ENCODE data around the gene FMNL2. TPM values are rescaled to one million over a fixed set of nuclear protein-coding genes. Genes with fewer than 3 reads are reported as not detected.

FMNL2 gene
- total and polyA plus RNA-seq, 4 experiments from 2014 or later: 0.06 to 1.6 (median 0.94) TPM; not detected in 1

GRCh38 chr2:152510621-152511020 is 175.6 kb downstream of the FMNL2 start:
- Histone ChIP-seq H3K9me3 (ENCODE audit: control insufficient read depth in 1 of 2, low read length in 2 of 2) (no peaks in the 10 kb centered on the region), H3K4me1 (ENCODE audit: insufficient read depth, low read length) (no peaks in the 10 kb centered on the region), H3K36me3 (ENCODE audit: insufficient read depth, low read length) (no peaks in the 10 kb centered on the region), H3K4me3 (ENCODE audit: low read length in 2 of 2) (no peak overlapping the region), H3K27me3 (ENCODE audit: insufficient read depth, low read length) (no peaks in the 10 kb centered on the region), H3K27ac (ENCODE audit: low read depth, low read length) (no peak overlapping the region)
- peaks cover 3 to 4% of the 10 kb centered on the region in 2 donors for H3K27me3 Mint-ChIP-seq
- peaks cover 0 to 3% (median 0%) of the 10 kb centered on the region in 8 donors for H3K9me3 Mint-ChIP-seq
- DNase-seq: no peak
- no peaks in the 10 kb centered on the region for H3K36me3 Mint-ChIP-seq
- no peaks in the 10 kb centered on the region for H3K4me1 Mint-ChIP-seq
- no peak overlapping the region for H3K4me3 Mint-ChIP-seq
- ChIA-PET POLR2A (ENCODE audit: partially characterized antibody) (no interaction called here), CTCF (ENCODE audit: partially characterized antibody) (no interaction called here)
- H3K27ac Mint-ChIP-seq: no peak overlapping the region
- intact Hi-C loops (cut with micrococcal nuclease): no loop called here

GRCh38 chr2:152511981-152512380 is 177.0 kb downstream of the FMNL2 start:
- Histone ChIP-seq H3K9me3 (ENCODE audit: control insufficient read depth in 1 of 2, low read length in 2 of 2) (no peaks in the 10 kb centered on the region), H3K27ac (ENCODE audit: low read depth, low read length) (no peak overlapping the region), H3K36me3 (ENCODE audit: insufficient read depth, low read length) (no peaks in the 10 kb centered on the region), H3K4me3 (ENCODE audit: low read length in 2 of 2) (no peak overlapping the region), H3K4me1 (ENCODE audit: insufficient read depth, low read length) (no peaks in the 10 kb centered on the region), H3K27me3 (ENCODE audit: insufficient read depth, low read length) (no peaks in the 10 kb centered on the region)
- H3K4me3 Mint-ChIP-seq: no peak overlapping the region
- no peak for DNase-seq
- no peaks in the 10 kb centered on the region for H3K4me1 Mint-ChIP-seq
- intact Hi-C loops (cut with micrococcal nuclease): no loop called here
- no peak overlapping the region for H3K27ac Mint-ChIP-seq
- H3K36me3 Mint-ChIP-seq: no peaks in the 10 kb centered on the region
- H3K9me3 Mint-ChIP-seq: peaks cover 0 to 3% (median 0%) of the 10 kb centered on the region in 8 donors
- H3K27me3 Mint-ChIP-seq: peaks cover 2 to 5% of the 10 kb centered on the region in 2 donors
- ChIA-PET POLR2A (ENCODE audit: partially characterized antibody) (no interaction called here), CTCF (ENCODE audit: partially characterized antibody) (no interaction called here)

GRCh38 chr2:152513029-152513428 is 178.1 kb downstream of the FMNL2 start:
- no peaks in the 10 kb centered on the region for H3K9me3 ChIP-seq (ENCODE audit: control insufficient read depth in 1 of 2, low read length in 2 of 2)
- H3K27me3 ChIP-seq (ENCODE audit: insufficient read depth, low read length): no peaks in the 10 kb centered on the region
- H3K27ac Mint-ChIP-seq: no peak overlapping the region
- H3K9me3 Mint-ChIP-seq: peaks cover 0 to 3% (median 0%) of the 10 kb centered on the region in 8 donors
- no peaks in the 10 kb centered on the region for H3K36me3 ChIP-seq (ENCODE audit: insufficient read depth, low read length)
- CTCF ChIA-PET (ENCODE audit: partially characterized antibody): interaction anchor here (1.0 kb wide), 1 partner anchor 11 kb away, joined by 3 read pairs; no protein-coding TSS in a partner anchor
- POLR2A ChIA-PET (ENCODE audit: partially characterized antibody): no interaction called here
- H3K36me3 Mint-ChIP-seq: no peaks in the 10 kb centered on the region
- H3K4me3 ChIP-seq (ENCODE audit: low read length in 2 of 2): no peak overlapping the region
- H3K27me3 Mint-ChIP-seq: peaks cover 2 to 11% of the 10 kb centered on the region in 2 donors
- H3K4me1 ChIP-seq (ENCODE audit: insufficient read depth, low read length): no peaks in the 10 kb centered on the region
- intact Hi-C loops (cut with micrococcal nuclease): no loop called here
- H3K4me3 Mint-ChIP-seq: no peak overlapping the region
- no peak for DNase-seq
- H3K4me1 Mint-ChIP-seq: no peaks in the 10 kb centered on the region
- H3K27ac ChIP-seq (ENCODE audit: low read depth, low read length): no peak overlapping the region

- Histone ChIP-seq H3K36me3 (ENCODE audit: insufficient read depth, low read length) (no peaks in the 10 kb centered on the region), H3K4me1 (ENCODE audit: insufficient read depth, low read length) (no peaks in the 10 kb centered on the region), H3K4me3 (ENCODE audit: low read length in 2 of 2) (no peak overlapping the region), H3K27ac (ENCODE audit: low read depth, low read length) (no peak overlapping the region), H3K27me3 (ENCODE audit: insufficient read depth, low read length) (no peaks in the 10 kb centered on the region), H3K9me3 (ENCODE audit: control insufficient read depth in 1 of 2, low read length in 2 of 2) (no peaks in the 10 kb centered on the region)
- intact Hi-C loops (cut with micrococcal nuclease): no loop called here
- ChIA-PET CTCF (ENCODE audit: partially characterized antibody) (interaction anchor here (1.0 kb wide), 1 partner anchor 11 kb away, joined by 3 read pairs; no protein-coding TSS in a partner anchor), POLR2A (ENCODE audit: partially characterized antibody) (no interaction called here)
- Mint-ChIP-seq H3K4me1 (no peaks in the 10 kb centered on the region), H3K9me3 (peaks cover 0 to 3% (median 0%) of the 10 kb centered on the region in 8 donors), H3K36me3 (no peaks in the 10 kb centered on the region), H3K4me3 (no peak overlapping the region), H3K27me3 (peaks cover 2 to 11% of the 10 kb centered on the region in 2 donors), H3K27ac (no peak overlapping the region)
- no peak for DNase-seq
Measured at GRCh38 chr2:152513681-152514080, 178.7 kb downstream of the FMNL2 start.

- Mint-ChIP-seq H3K4me3 (no peak overlapping the region), H3K36me3 (no peaks in the 10 kb centered on the region), H3K27me3 (peaks cover 2 to 10% of the 10 kb centered on the region in 2 donors), H3K9me3 (peaks cover 0 to 3% (median 0%) of the 10 kb centered on the region in 8 donors), H3K27ac (no peak overlapping the region), H3K4me1 (no peaks in the 10 kb centered on the region)
- Histone ChIP-seq H3K27me3 (ENCODE audit: insufficient read depth, low read length) (no peaks in the 10 kb centered on the region), H3K4me3 (ENCODE audit: low read length in 2 of 2) (no peak overlapping the region), H3K9me3 (ENCODE audit: control insufficient read depth in 1 of 2, low read length in 2 of 2) (no peaks in the 10 kb centered on the region), H3K27ac (ENCODE audit: low read depth, low read length) (no peak overlapping the region), H3K36me3 (ENCODE audit: insufficient read depth, low read length) (no peaks in the 10 kb centered on the region), H3K4me1 (ENCODE audit: insufficient read depth, low read length) (no peaks in the 10 kb centered on the region)
- DNase-seq: no peak
- intact Hi-C loops (cut with micrococcal nuclease): no loop called here
- CTCF ChIA-PET (ENCODE audit: partially characterized antibody): no interaction called here
- POLR2A ChIA-PET (ENCODE audit: partially characterized antibody): no interaction called here
Measured at GRCh38 chr2:152518034-152518433, 183.1 kb downstream of the FMNL2 start.

GRCh38 chr2:152518641-152519580 is 183.9 kb downstream of the FMNL2 start:
- CTCF ChIA-PET (ENCODE audit: partially characterized antibody): no interaction called here

GRCh38 chr2:152519581-152519952 is 184.6 kb downstream of the FMNL2 start:
- Mint-ChIP-seq H3K27me3 (peaks cover 2 to 10% of the 10 kb centered on the region in 2 donors), H3K27ac (no peak overlapping the region), H3K4me1 (no peaks in the 10 kb centered on the region), H3K36me3 (no peaks in the 10 kb centered on the region), H3K9me3 (peaks cover 0 to 3% (median 0%) of the 10 kb centered on the region in 8 donors), H3K4me3 (no peak overlapping the region)
- POLR2A ChIA-PET (ENCODE audit: partially characterized antibody): no interaction called here
- Histone ChIP-seq H3K9me3 (ENCODE audit: control insufficient read depth in 1 of 2, low read length in 2 of 2) (no peaks in the 10 kb centered on the region), H3K4me3 (ENCODE audit: low read length in 2 of 2) (no peak overlapping the region), H3K36me3 (ENCODE audit: insufficient read depth, low read length) (no peaks in the 10 kb centered on the region), H3K27me3 (ENCODE audit: insufficient read depth, low read length) (no peaks in the 10 kb centered on the region), H3K4me1 (ENCODE audit: insufficient read depth, low read length) (no peaks in the 10 kb centered on the region), H3K27ac (ENCODE audit: low read depth, low read length) (no peak overlapping the region)
- CTCF ChIA-PET (ENCODE audit: partially characterized antibody): no interaction called here
- intact Hi-C loops (cut with micrococcal nuclease): no loop called here
- DNase-seq: no peak

More at GRCh38 chr2:152518641-152519580, 183.9 kb downstream of the FMNL2 start:
- POLR2A ChIA-PET (ENCODE audit: partially characterized antibody): no interaction called here
- Histone ChIP-seq H3K36me3 (ENCODE audit: insufficient read depth, low read length) (no peaks in the 10 kb centered on the region), H3K27me3 (ENCODE audit: insufficient read depth, low read length) (no peaks in the 10 kb centered on the region), H3K4me3 (ENCODE audit: low read length in 2 of 2) (no peak overlapping the region), H3K4me1 (ENCODE audit: insufficient read depth, low read length) (no peaks in the 10 kb centered on the region), H3K27ac (ENCODE audit: low read depth, low read length) (no peak overlapping the region), H3K9me3 (ENCODE audit: control insufficient read depth in 1 of 2, low read length in 2 of 2) (no peaks in the 10 kb centered on the region)
- DNase-seq: no peak
- H3K27me3 Mint-ChIP-seq: peaks cover 2 to 10% of the 10 kb centered on the region in 2 donors
- peaks cover 0 to 3% (median 0%) of the 10 kb centered on the region in 8 donors for H3K9me3 Mint-ChIP-seq
- H3K27ac Mint-ChIP-seq: no peak overlapping the region
- H3K4me3 Mint-ChIP-seq: no peak overlapping the region
- H3K36me3 Mint-ChIP-seq: no peaks in the 10 kb centered on the region
- no peaks in the 10 kb centered on the region for H3K4me1 Mint-ChIP-seq
- intact Hi-C loops (cut with micrococcal nuclease): no loop called here

Data from CD4-positive, alpha-beta memory T cell (primary cell).